Testis (tissue), 2 donors: ENCODE measurements around the gene IFFO2.

Source experiments
- CTCF ChIP-seq, 3 experiments: fragments of 450-650 bp in 2 of 3; fragments of 200-600 bp in 1 of 3; sonication (generic) in 1 of 3; IDR thresholded peaks; one replicate each; pipeline ENCODE4 v1.5.1; 2016 to 2019; ENCODE audit warnings: antibody characterized with exemption in 3 of 3, mild to moderate bottlenecking in 2 of 3, moderate library complexity in 1 of 3
- POLR2A ChIP-seq: fragments of 450-650 bp; IDR thresholded peaks from one replicate; pipeline ENCODE4 v1.6.1; 2017; ENCODE audit warnings: antibody characterized with exemption, mild to moderate bottlenecking, moderate library complexity

GRCh38 chr1:18871401-18872070, 84.9 kb downstream of the IFFO2 start:
- TF ChIP-seq POLR2A (no peak), CTCF (IDR thresholded peaks at IDR 0.05) (no peak)
